Left lung (tissue), 10 donors: ENCODE data around the gene EPM2AIP1. TPM values are rescaled to one million over a fixed set of nuclear protein-coding genes. Genes with fewer than 3 reads are reported as not detected.

ENCODE experiments used
- ATAC-seq: fragments of 200-7000 bp; cut with Tn5 transposase; one replicate; pipeline ENCODE4 v1.9.1; 2020; ENCODE audit warnings: moderate library complexity
- DNase-seq, 4 donors: peaks; one replicate each; pipeline ENCODE4 v3.0.0-alpha.2; 2013 to 2020
- H3K27ac ChIP-seq, 2 donors: fragments of 200-600 bp; sonication (generic) in 1 of 2; one replicate each; pipeline versions ENCODE4 v1.5.0 to v1.8.0; 2020 to 2021
- H3K27me3 ChIP-seq, 2 donors: fragments of 200-600 bp; sonication (generic) in 1 of 2; one replicate each; pipeline versions ENCODE4 v1.5.0 to v1.8.0; 2020 to 2021
- H3K36me3 ChIP-seq, 2 donors: fragments of 200-600 bp; sonication (generic) in 1 of 2; one replicate each; pipeline versions ENCODE4 v1.5.0 to v1.8.0; 2020 to 2021
- H3K4me1 ChIP-seq, 2 donors: fragments of 200-600 bp; one replicate each; pipeline ENCODE4 v1.8.0; 2021
- H3K4me3 ChIP-seq, 2 donors: fragments of 200-600 bp; sonication (generic) in 1 of 2; one replicate each; pipeline versions ENCODE4 v1.5.0 to v1.8.0; 2020 to 2021; ENCODE audit warnings: mild to moderate bottlenecking in 1 of 2
- H3K9me3 ChIP-seq, 2 donors: fragments of 200-600 bp; sonication (generic) in 1 of 2; one replicate each; pipeline versions ENCODE4 v1.5.0 to v1.8.0; 2020 to 2021
- intact Hi-C, 2 donors: fragments of 100-400 bp; cut with DNase I; formaldehyde crosslinking; loops; one replicate each; pipeline versions ENCODE4 v1.11.2 to v1.14.2; 2022
- polyA plus RNA-seq, 6 donors: library from polyadenylated mRNA; unstranded; fragments of 120-200 nt; gene quantifications; one replicate each; pipeline ENCODE4 v1.2.1, GENCODE V29; 2013; ENCODE audit not compliant: insufficient read length in 6 of 6
- total RNA-seq, 2 donors: library from RNA; stranded (reverse); fragmentation: NEBNext Ultra II Directional; extraction: Animal tissue kit (Norgen Biotek cat#: 25700); gene quantifications; one replicate each; pipeline ENCODE4 v1.2.1, GENCODE V29; 2021
- TF ChIP-seq, protein P1 (sequence below), 2 donors: fragments of 200-600 bp; sonication (generic) in 1 of 2; IDR thresholded peaks; one replicate each; pipeline versions ENCODE4 v1.5.0 to v1.8.0; 2021; ENCODE audit warnings: antibody characterized with exemption in 2 of 2
- donor health status: DM: no; HTN: yes; CAD: no.
- donor health status: DM: no; HTN: no; CAD: no.

The EPM2AIP1 gene
- total and polyA plus RNA-seq, 8 donors = 16.5 to 62.1 (median 57.6) TPM

DNA sequence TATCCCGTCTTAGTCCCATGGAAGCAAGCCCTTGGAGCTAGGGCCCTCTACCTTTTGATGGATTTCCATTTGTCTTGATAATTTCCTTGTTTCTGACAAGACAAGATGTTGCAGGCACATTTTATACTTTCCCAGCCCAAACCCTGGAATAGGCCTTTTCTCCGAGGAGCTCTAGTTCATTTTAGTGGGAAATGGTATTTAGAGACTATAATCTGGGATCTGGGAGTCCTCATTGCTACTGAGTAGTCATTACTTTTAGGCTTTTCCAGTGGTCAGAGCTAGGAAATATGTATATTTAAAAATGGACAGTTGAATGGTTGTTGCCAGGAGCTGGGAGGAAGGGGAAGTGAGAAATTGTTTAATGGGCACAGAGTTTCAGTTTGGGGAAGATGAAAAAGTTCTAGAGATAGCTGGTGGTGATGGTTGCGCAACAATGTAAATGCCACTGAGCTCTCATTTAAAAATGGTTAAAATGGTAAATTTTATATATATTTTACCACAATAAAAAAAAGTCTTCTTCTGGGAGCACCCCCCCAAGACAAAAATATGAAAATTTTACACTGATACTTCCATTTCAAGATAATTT, 32.0 kb upstream of the EPM2AIP1 start:
- TF ChIP-seq, protein P1, sequence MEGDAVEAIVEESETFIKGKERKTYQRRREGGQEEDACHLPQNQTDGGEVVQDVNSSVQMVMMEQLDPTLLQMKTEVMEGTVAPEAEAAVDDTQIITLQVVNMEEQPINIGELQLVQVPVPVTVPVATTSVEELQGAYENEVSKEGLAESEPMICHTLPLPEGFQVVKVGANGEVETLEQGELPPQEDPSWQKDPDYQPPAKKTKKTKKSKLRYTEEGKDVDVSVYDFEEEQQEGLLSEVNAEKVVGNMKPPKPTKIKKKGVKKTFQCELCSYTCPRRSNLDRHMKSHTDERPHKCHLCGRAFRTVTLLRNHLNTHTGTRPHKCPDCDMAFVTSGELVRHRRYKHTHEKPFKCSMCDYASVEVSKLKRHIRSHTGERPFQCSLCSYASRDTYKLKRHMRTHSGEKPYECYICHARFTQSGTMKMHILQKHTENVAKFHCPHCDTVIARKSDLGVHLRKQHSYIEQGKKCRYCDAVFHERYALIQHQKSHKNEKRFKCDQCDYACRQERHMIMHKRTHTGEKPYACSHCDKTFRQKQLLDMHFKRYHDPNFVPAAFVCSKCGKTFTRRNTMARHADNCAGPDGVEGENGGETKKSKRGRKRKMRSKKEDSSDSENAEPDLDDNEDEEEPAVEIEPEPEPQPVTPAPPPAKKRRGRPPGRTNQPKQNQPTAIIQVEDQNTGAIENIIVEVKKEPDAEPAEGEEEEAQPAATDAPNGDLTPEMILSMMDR (IDR thresholded peaks at IDR 0.05) = no peak
- peaks cover 2 to 11% of the 10 kb centered on the region in 2 donors for H3K4me1 ChIP-seq
- H3K9me3 ChIP-seq = no peaks in the 10 kb centered on the region
- intact Hi-C loops = loop anchor here in 1 of 2 donors (5.0 kb wide), 1 partner anchor 182 kb away; no protein-coding TSS in a partner anchor
- DNase-seq (no peak), ATAC-seq (no peak)
- H3K27ac ChIP-seq = peak overlapping the region in 1 of 2 donors; percentile 65
- peaks cover 0 to 88% of the 10 kb centered on the region in 2 donors for H3K36me3 ChIP-seq
- H3K4me3 ChIP-seq = no peak overlapping the region
- H3K27me3 ChIP-seq = no peaks in the 10 kb centered on the region

GRCh38 chr3:37024092-37024491, 31.2 kb upstream of the EPM2AIP1 start:
- H3K27me3 ChIP-seq = no peaks in the 10 kb centered on the region
- H3K9me3 ChIP-seq = no peaks in the 10 kb centered on the region
- H3K4me1 ChIP-seq = peaks cover 2 to 11% of the 10 kb centered on the region in 2 donors
- peaks cover 0 to 88% of the 10 kb centered on the region in 2 donors for H3K36me3 ChIP-seq
- ATAC-seq (no peak), DNase-seq (no peak)
- TF ChIP-seq, protein P1 (IDR thresholded peaks at IDR 0.05) = peak in 1 of 2 donors; percentile 19
- H3K27ac ChIP-seq = peak overlapping the region in 1 of 2 donors; percentile 65
- intact Hi-C loops = loop anchor here in 1 of 2 donors (5.0 kb wide), 1 partner anchor 183 kb away; no protein-coding TSS in a partner anchor
- H3K4me3 ChIP-seq = no peak overlapping the region

GRCh38 chr3:37017683-37018082, 24.8 kb upstream of the EPM2AIP1 start:
- no peak overlapping the region for H3K27ac ChIP-seq
- ATAC-seq = no peak

DNA sequence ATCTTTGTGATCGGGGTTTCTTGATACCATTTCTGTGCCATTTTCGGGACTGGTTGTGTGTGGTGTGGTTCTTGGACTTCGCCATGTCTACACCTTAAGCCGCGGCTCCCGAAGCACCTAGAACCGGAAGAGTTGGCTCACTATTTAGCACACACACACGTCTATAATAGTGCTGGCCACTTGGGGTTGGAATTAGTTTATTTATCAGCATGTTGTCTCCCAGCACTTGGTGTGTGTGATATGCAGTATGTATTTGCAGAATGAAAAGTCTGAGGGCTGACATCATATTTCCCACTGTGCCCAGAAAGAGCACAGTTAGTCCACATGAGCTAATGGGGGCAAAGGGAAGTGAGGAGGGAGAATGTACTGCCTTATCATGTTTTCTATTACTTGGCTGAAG, 24.0 kb upstream of the EPM2AIP1 start:
- Histone ChIP-seq H3K4me3 (no peak overlapping the region), H3K4me1 (no peaks in the 10 kb centered on the region), H3K36me3 (peaks cover 3 to 100% of the 10 kb centered on the region in 2 donors), H3K27ac (no peak overlapping the region), H3K9me3 (no peaks in the 10 kb centered on the region), H3K27me3 (no peaks in the 10 kb centered on the region)
- no peak for ATAC-seq
- intact Hi-C loops = loop anchor here in 1 of 2 donors (10.0 kb wide), 1 partner anchor 198 kb away; no protein-coding TSS in a partner anchor
- TF ChIP-seq, protein P1 (IDR thresholded peaks at IDR 0.05) = no peak
- no peak for DNase-seq

More at GRCh38 chr3:37017683-37018082, 24.8 kb upstream of the EPM2AIP1 start:
- TF ChIP-seq, protein P1 (IDR thresholded peaks at IDR 0.05) = no peak
- Histone ChIP-seq H3K4me1 (no peaks in the 10 kb centered on the region), H3K4me3 (no peak overlapping the region), H3K36me3 (peaks cover 3 to 100% of the 10 kb centered on the region in 2 donors), H3K9me3 (no peaks in the 10 kb centered on the region), H3K27me3 (no peaks in the 10 kb centered on the region)
- DNase-seq = no peak
- intact Hi-C loops = loop anchor here in 1 of 2 donors (10.0 kb wide), 1 partner anchor 197 kb away; no protein-coding TSS in a partner anchor

DNA sequence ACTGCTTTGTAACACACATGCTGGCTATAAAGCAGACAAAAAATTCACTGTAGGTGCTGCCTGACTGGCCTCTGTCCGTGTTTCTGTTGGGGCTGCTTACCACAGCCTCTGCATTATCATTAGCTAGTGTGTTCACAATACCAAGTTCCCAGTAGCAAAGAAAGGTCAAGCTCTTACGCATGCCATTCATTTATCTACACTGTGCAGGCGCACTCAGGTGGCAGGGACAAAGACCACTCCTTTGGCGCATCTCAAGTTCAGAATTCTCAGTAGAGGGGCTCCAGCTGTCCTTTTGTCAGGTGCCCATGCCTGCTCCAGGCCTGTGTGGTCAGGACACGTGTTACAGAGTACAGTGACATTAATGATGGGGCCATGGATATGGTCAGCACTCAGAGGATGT, 22.7 kb upstream of the EPM2AIP1 start:
- Histone ChIP-seq H3K36me3 (peaks cover 3 to 100% of the 10 kb centered on the region in 2 donors), H3K27me3 (no peaks in the 10 kb centered on the region), H3K4me3 (no peak overlapping the region), H3K9me3 (no peaks in the 10 kb centered on the region), H3K4me1 (no peaks in the 10 kb centered on the region), H3K27ac (no peak overlapping the region)
- DNase-seq (no peak), ATAC-seq (no peak)
- intact Hi-C loops = loop anchor here in 1 of 2 donors (10.0 kb wide), 1 partner anchor 199 kb away; no protein-coding TSS in a partner anchor
- TF ChIP-seq, protein P1 (IDR thresholded peaks at IDR 0.05) = no peak
